A549 (cell line): ENCODE data around the gene MYOM1. TPM values are rescaled to one million over a fixed set of nuclear protein-coding genes. Genes with fewer than 3 reads are reported as not detected.
"Not testable (repeated sequence)": the region's sequence is repeated elsewhere in the genome, so short reads cannot be mapped to it uniquely, and the experiment has no call there.

Experiments used
- ATAC-seq, 2 experiments: fragments of 200-7000 bp in 1 of 2; fragments of >200 bp in 1 of 2; cut with Nextera tagmentation in 1 of 2; cut with Tn5 transposase in 1 of 2; 3 replicates each; pipeline versions ENCODE4 v1.8.0 to v1.9.1; 2018 to 2020; ENCODE audit warnings: mild to moderate bottlenecking in 1 of 2, moderate library complexity in 1 of 2
- CTCF ChIA-PET: fragments of 300-600 bp; sonication (Branson Sonifier 250); formaldehyde crosslinking; extraction: SDS; loops from one replicate; lab custom pipeline; 2021; ENCODE audit warnings: antibody characterized with exemption, inconsistent platforms; lab: Yijun Ruan, JAX
- POLR2A ChIA-PET: fragments of 350-600 bp; formaldehyde crosslinking; extraction: SDS; loops from one replicate; lab custom pipeline; 2021; ENCODE audit warnings: antibody characterized with exemption, inconsistent platforms; lab: Yijun Ruan, JAX
- DNase-seq, 2 experiments: peaks; one replicate each; pipeline versions ENCODE4 v3.0.0 to v3.0.0-alpha.2; 2011 to 2016; ENCODE audit warnings: low read depth in 1 of 2, low spot score in 1 of 2
- FAIRE-seq: peaks from 2 replicates; lab custom pipeline; 2011; peaks lifted over from hg19 to GRCh38; lab: Jason Lieb, UNC
- H3K27ac ChIP-seq, 2 experiments: fragments of >200 bp; sonication (Bioruptor Twin); formaldehyde crosslinking; 3 replicates each; pipeline ENCODE4 v1.5.1; 2016 to 2017
- H3K4me1 ChIP-seq: fragments of >200 bp; sonication (Bioruptor Twin); formaldehyde crosslinking; 3 replicates; pipeline ENCODE4 v1.6.1; 2016
- H3K4me2 ChIP-seq: fragments of >200 bp; sonication (Bioruptor Twin); formaldehyde crosslinking; 3 replicates; pipeline ENCODE4 v1.6.1; 2016
- H3K4me3 ChIP-seq: fragments of >200 bp; sonication (Bioruptor Twin); formaldehyde crosslinking; 3 replicates; pipeline ENCODE4 v1.5.1; 2016
- H3K9me3 ChIP-seq: fragments of >200 bp; sonication (Bioruptor Twin); formaldehyde crosslinking; 3 replicates; pipeline ENCODE4 v1.6.1; 2016
- CEBPB ChIP-seq, 2 experiments: fragments of >200 bp in 1 of 2; sonication (Bioruptor Twin) in 1 of 2; formaldehyde crosslinking in 1 of 2; IDR thresholded peaks; 2 replicates each; pipeline ENCODE4 v1.6.1; 2012 to 2016
- CHD2 ChIP-seq: fragments of 150-350 bp; IDR thresholded peaks from 2 replicates; pipeline ENCODE4 v1.6.1; 2014; ENCODE audit warnings: low read length; ENCODE audit not compliant: partially characterized antibody
- CHD4 ChIP-seq: fragments of 200-600 bp; sonication (generic); IDR thresholded peaks from 2 replicates; pipeline ENCODE4 v1.6.1; 2016; ENCODE audit warnings: antibody characterized with exemption, mild to moderate bottlenecking, borderline replicate concordance
- E2F6 ChIP-seq: IDR thresholded peaks from 2 replicates; pipeline ENCODE4 v1.6.1; 2012; ENCODE audit warnings: low read depth, borderline replicate concordance
- ELK1 ChIP-seq: fragments of 150-350 bp; IDR thresholded peaks from 2 replicates; pipeline ENCODE4 v1.6.1; 2014; ENCODE audit warnings: low read depth, mild to moderate bottlenecking, low read length
- ESRRA ChIP-seq: fragments of 150-350 bp; IDR thresholded peaks from 2 replicates; pipeline ENCODE4 v1.6.1; 2014; ENCODE audit warnings: mild to moderate bottlenecking, low read length, borderline replicate concordance
- GATA3 ChIP-seq: IDR thresholded peaks from 2 replicates; pipeline ENCODE4 v1.6.1; 2012; ENCODE audit warnings: borderline replicate concordance
- HES2 ChIP-seq: fragments of >200 bp; sonication (Bioruptor Twin); formaldehyde crosslinking; IDR thresholded peaks from 2 replicates; pipeline ENCODE4 v1.6.1; 2016
- HEYL ChIP-seq: fragments of 250-450 bp; sonication (Bioruptor Pico); IDR thresholded peaks from 2 replicates; pipeline ENCODE4 v1.8.0; 2021; ENCODE audit warnings: mild to moderate bottlenecking, moderate library complexity
- HOXB5 ChIP-seq: fragments of 250-450 bp; sonication (Bioruptor Pico); IDR thresholded peaks from 2 replicates; pipeline ENCODE4 v1.5.0; 2020; ENCODE audit warnings: mild to moderate bottlenecking, moderate library complexity
- JUN ChIP-seq, 2 experiments: fragments of >200 bp; sonication (Bioruptor Twin); formaldehyde crosslinking; IDR thresholded peaks; 2 replicates in 1 of 2; 3 replicates in 1 of 2; pipeline ENCODE4 v1.6.1; 2016 to 2017
- KDM1A ChIP-seq: fragments of 200-600 bp; sonication (generic); IDR thresholded peaks from 2 replicates; pipeline ENCODE4 v1.6.1; 2016; ENCODE audit warnings: low read depth, mild to moderate bottlenecking
- MYC ChIP-seq: IDR thresholded peaks from 2 replicates; pipeline ENCODE4 v1.6.1; 2012; ENCODE audit warnings: mild to moderate bottlenecking, inconsistent platforms, low read length, improper control_type of control experiment, borderline replicate concordance
- NFE2L2 ChIP-seq: fragments of 150-350 bp; conservative IDR thresholded peaks from 2 replicates; pipeline ENCODE4 v1.6.1; 2014; ENCODE audit warnings: low read length
- NPAS2 ChIP-seq: fragments of 250-450 bp; sonication (Bioruptor Pico); IDR thresholded peaks from 2 replicates; pipeline ENCODE4 v1.8.0; 2022; ENCODE audit warnings: mild to moderate bottlenecking, moderate library complexity, borderline replicate concordance
- NR3C1 ChIP-seq: fragments of >200 bp; sonication (Bioruptor Twin); formaldehyde crosslinking; IDR thresholded peaks from 3 replicates; pipeline ENCODE4 v1.6.1; 2017
- PHF8 ChIP-seq: fragments of 200-600 bp; sonication (generic); IDR thresholded peaks from 2 replicates; pipeline ENCODE4 v1.6.1; 2016; ENCODE audit warnings: low read depth, mild to moderate bottlenecking, antibody characterized with exemption, moderate library complexity, borderline replicate concordance
- RCOR1 ChIP-seq: fragments of 150-350 bp; IDR thresholded peaks from 2 replicates; pipeline ENCODE4 v1.6.1; 2014; ENCODE audit warnings: antibody characterized with exemption, low read length, low read depth
- WGBS: methylation state at CpG from one replicate; pipeline ENCODE4 v1.1.6; 2017; ENCODE audit errors: missing lambda C conversion rate; 5-methylcytosine and 5-hydroxymethylcytosine counted together
- polyA plus RNA-seq, 4 experiments: library from polyadenylated mRNA; depleted of rRNA in 3 of 4; stranded (reverse); fragments of >200 nt; fragmentation: RNase III in 1 of 4; extraction: RNeasy Plus Mini Kit Qiagen cat#74134 plus additional on column Dnase treatment in 1 of 4; gene quantifications; 2 replicates in 3 of 4; 3 replicates in 1 of 4; pipeline ENCODE4 v1.2.3, GENCODE V29; 2011 to 2017
- TF ChIP-seq, protein P1 (sequence below): IDR thresholded peaks from 2 replicates; pipeline ENCODE4 v1.6.1; 2012

The MYOM1 gene
- polyA plus RNA-seq, 2 of the 4 experiments (the other 2 are of a cell fraction), result 0.18 to 0.30 TPM

GRCh38 chr18:3079653-3080052 is 140.1 kb downstream of the MYOM1 start:
- POLR2A ChIA-PET, result no interaction called here
- no peak overlapping the region for H3K27ac ChIP-seq
- no peak for FAIRE-seq
- ATAC-seq, result no peak
- no peak overlapping the region for H3K4me2 ChIP-seq
- no peaks in the 10 kb centered on the region for H3K9me3 ChIP-seq
- DNase-seq, result no peak
- WGBS, result 83% methylated on average over 4 of the region's 4 CpGs
- CTCF ChIA-PET, result interaction anchor here (1.3 to 2.2 kb wide), 2 partner anchors 17 to 49 kb away, joined by 3 to 11 read pairs; no protein-coding TSS in a partner anchor
- no peak for TF ChIP-seq CHD4
- TF ChIP-seq, protein P1, sequence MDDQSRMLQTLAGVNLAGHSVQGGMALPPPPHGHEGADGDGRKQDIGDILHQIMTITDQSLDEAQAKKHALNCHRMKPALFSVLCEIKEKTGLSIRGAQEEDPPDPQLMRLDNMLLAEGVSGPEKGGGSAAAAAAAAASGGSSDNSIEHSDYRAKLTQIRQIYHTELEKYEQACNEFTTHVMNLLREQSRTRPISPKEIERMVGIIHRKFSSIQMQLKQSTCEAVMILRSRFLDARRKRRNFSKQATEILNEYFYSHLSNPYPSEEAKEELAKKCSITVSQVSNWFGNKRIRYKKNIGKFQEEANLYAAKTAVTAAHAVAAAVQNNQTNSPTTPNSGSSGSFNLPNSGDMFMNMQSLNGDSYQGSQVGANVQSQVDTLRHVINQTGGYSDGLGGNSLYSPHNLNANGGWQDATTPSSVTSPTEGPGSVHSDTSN, result no peak
- no peak for TF ChIP-seq E2F6
- no peak for TF ChIP-seq GATA3
- TF ChIP-seq HOXB5 (CRISPR knock-in tag), result no peak
- TF ChIP-seq ELK1, result no peak
- TF ChIP-seq MYC, result no peak
- no peak for TF ChIP-seq HEYL (CRISPR knock-in tag)
- TF ChIP-seq CEBPB (IDR thresholded peaks at IDR 0.05), result no peak
- no peak for TF ChIP-seq JUN (IDR thresholded peaks at IDR 0.05)
- TF ChIP-seq NPAS2, result no peak
- no peak for TF ChIP-seq KDM1A
- TF ChIP-seq CHD2, result no peak
- H3K4me1 ChIP-seq, result no peaks in the 10 kb centered on the region
- no peak overlapping the region for H3K4me3 ChIP-seq

- POLR2A ChIA-PET, result no interaction called here
- TF ChIP-seq NR3C1, result no peak
- TF ChIP-seq E2F6, result no peak
- TF ChIP-seq, all 56 proteins: peak for 0
- Histone ChIP-seq H3K27ac (no peak overlapping the region), H3K4me3 (no peak overlapping the region), H3K4me1 (no peaks in the 10 kb centered on the region), H3K9me3 (no peaks in the 10 kb centered on the region), H3K4me2 (no peak overlapping the region)
- no peak for DNase-seq
- FAIRE-seq, result no peak
- 74% methylated on average over 9 of the region's 9 CpGs for WGBS
- ATAC-seq, result no peak
- CTCF ChIA-PET, result interaction anchor here (1.2 to 2.4 kb wide), 3 partner anchors 12 to 61 kb away, joined by 3 to 17 read pairs (median 3); no protein-coding TSS in a partner anchor
These were observed 144.3 kb downstream of the MYOM1 start for GRCh38 chr18:3075491-3075890.

DNA sequence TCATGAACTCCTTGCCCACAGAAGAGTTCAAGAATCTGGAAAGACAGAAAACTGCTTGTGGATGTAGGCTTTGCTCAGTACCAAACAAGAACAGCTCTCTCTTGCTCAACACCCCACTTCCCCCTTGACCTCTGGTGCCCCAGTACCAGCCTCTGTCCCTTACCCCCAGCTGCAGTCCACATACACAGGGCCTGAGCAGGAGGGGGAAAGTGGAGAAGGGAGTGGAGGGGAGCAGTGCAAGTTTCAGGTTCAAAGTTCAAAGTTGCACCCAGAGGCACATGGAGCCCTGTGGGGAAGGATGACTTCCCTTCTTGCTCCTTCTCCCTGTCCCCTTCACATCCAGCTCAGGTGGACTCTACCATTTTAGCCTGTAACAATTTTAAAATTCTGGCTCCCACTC is 145.7 kb downstream of the MYOM1 start:
- ATAC-seq, result no peak
- Histone ChIP-seq H3K4me3 (no peak overlapping the region), H3K4me1 (no peaks in the 10 kb centered on the region), H3K4me2 (no peak overlapping the region), H3K9me3 (no peaks in the 10 kb centered on the region), H3K27ac (peak overlapping the region in 1 of 2 experiments; percentile 31; a peak in 1 of 6 replicates)
- TF ChIP-seq CHD4 (no peak), HES2 (no peak), NR3C1 (no peak), MYC (no peak), NFE2L2 (no peak), ESRRA (no peak), PHF8 (no peak), RCOR1 (no peak)
- DNase-seq, result no peak
- ChIA-PET CTCF (interaction anchor here (0.8 to 2.4 kb wide), 5 partner anchors 11 to 60 kb away, joined by 3 to 17 read pairs (median 3); no protein-coding TSS in a partner anchor), POLR2A (no interaction called here)
- no peak for FAIRE-seq

- H3K4me2 ChIP-seq, POLR2A ChIA-PET, H3K4me3 ChIP-seq, H3K9me3 ChIP-seq, H3K27ac ChIP-seq, DNase-seq, ATAC-seq, FAIRE-seq, H3K4me1 ChIP-seq: not testable (repeated sequence)
- WGBS, result 94% methylated on average over 3 of the region's 3 CpGs
- CTCF ChIA-PET, result interaction anchor here (0.8 to 2.4 kb wide), 2 partner anchors 10 to 22 kb away, joined by 3 to 17 read pairs; no protein-coding TSS in a partner anchor
These were observed 146.4 kb downstream of the MYOM1 start for GRCh38 chr18:3073353-3073752.
